C4-2B (cell line): ENCODE measurements around the gene CD68.

Source experiments
- H3K27ac ChIP-seq: fragments of 450-650 bp; 2 replicates; pipeline ENCODE4 v1.5.1; 2017
- ZFX ChIP-seq: fragments of 450-650 bp; IDR thresholded peaks from 2 replicates; pipeline ENCODE4 v1.6.1; 2017
- TF ChIP-seq, protein P1 (sequence below): fragments of 450-650 bp; conservative IDR thresholded peaks from 2 replicates; pipeline ENCODE4 v1.5.1; 2017; ENCODE audit warnings: mild to moderate bottlenecking

The CD68 gene

DNA sequence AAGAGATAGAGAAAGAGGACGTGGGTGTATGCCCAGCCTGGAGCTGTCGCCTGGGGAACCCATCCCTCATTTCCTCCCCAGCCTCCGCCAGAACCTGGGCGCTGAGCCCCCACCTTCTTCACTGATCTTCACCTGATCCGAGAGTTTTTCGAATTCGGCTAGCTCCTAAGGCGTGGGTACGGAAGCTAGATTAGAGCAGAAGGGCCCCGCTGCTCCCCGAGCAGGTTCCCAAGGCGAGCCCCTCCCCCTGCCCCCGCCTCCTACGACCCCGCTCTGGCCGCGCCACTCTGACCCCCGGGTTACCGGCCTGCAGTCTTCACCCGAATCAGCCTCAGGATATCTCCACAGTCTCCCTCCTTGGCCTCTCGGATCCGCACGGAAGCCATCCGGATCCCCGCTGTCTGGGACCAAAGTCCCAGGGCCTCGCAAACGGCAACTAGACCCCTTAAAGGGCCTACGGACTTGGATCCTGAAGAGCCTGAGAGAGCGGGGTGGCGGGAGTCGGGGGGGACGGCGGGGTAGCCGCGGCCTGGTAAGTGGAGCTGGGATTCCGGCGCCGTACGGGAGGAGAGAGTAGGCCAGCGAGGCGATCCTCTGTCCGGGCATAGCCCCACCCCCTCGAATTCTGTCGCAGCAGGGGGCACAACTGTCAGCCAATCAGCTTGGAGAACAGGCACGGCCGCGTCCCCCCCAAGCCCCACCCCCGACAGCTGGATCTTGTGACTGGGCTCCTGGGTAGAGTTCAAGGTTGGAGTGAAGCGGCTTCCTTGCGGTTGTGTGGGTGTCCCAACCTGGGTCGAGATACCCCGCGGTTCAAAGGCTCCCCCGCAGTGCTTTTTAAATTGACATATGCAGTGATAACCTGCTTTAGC, 48.0 kb downstream of the CD68 start, which contains the start of gene SAT2:
Gene SAT2 (minus strand): TSS at position 572 of the 872 bp plus-strand sequence. CDS start 186 bp downstream, at position 386.
- peak within 1 kb of the TSS; percentile 76 for H3K27ac ChIP-seq
- TF ChIP-seq ZFX, result peak; percentile 89; the same call in 1 of the 2 replicates
- TF ChIP-seq, protein P1, sequence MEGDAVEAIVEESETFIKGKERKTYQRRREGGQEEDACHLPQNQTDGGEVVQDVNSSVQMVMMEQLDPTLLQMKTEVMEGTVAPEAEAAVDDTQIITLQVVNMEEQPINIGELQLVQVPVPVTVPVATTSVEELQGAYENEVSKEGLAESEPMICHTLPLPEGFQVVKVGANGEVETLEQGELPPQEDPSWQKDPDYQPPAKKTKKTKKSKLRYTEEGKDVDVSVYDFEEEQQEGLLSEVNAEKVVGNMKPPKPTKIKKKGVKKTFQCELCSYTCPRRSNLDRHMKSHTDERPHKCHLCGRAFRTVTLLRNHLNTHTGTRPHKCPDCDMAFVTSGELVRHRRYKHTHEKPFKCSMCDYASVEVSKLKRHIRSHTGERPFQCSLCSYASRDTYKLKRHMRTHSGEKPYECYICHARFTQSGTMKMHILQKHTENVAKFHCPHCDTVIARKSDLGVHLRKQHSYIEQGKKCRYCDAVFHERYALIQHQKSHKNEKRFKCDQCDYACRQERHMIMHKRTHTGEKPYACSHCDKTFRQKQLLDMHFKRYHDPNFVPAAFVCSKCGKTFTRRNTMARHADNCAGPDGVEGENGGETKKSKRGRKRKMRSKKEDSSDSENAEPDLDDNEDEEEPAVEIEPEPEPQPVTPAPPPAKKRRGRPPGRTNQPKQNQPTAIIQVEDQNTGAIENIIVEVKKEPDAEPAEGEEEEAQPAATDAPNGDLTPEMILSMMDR, result no peak

DNA sequence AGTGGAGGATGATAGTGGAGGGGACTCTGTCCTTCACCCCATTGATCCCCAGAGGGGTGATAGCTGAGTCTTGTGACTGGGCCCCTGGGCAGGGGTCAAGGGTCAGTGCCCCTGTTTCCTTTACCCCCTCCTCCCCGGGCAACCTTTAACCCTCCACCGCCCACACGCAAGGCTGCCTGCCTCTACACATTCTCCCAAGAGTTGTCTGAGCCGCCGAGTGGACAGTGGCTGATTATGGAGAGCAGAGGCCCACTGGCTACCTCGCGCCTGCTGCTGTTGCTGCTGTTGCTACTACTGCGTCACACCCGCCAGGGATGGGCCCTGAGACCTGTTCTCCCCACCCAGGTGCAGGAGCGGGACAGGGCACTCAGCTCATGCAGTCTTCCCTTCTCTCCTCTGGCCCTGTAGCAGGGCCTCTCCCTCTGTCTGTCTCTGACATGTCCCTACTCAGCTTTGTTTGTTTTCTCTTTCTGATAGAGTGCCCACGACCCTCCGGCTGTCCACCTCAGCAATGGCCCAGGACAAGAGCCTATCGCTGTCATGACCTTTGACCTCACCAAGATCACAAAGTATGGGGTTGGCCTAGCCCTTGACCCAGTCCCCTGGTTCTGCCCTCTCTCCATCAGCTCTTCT, 50.6 kb downstream of the CD68 start, which contains the start of gene SHBG:
Gene SHBG (plus strand): TSS at position 197 of the 633 bp plus-strand sequence. CDS start 38 bp downstream, at position 235.
- no peak within 1 kb of the TSS for H3K27ac ChIP-seq
- TF ChIP-seq, protein P1, result no peak
- TF ChIP-seq ZFX, result no peak
